ENCODE data around the gene RIMBP2. TPM values are rescaled to one million over a fixed set of nuclear protein-coding genes. Genes with fewer than 3 reads are reported as not detected.

The RIMBP2 gene
- total RNA-seq, 1 donor from 2014 or later = 0.09 TPM

DNA sequence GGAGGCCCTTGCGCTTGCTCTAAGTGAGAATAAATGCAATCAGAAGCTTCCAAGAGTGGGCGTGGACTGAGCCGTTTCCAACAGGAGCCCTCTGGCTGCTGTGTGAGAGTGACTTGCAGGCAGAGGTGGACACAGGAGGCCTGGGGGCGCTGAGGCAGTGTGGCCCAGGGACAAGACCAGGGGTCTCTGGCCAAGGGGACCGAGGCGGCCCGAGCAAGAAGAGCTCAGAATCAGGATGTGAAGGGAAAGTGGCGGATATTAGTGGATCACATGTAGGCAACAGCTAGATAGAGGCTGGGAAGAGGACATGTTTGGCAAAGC, 8.6 kb downstream of the RIMBP2 start:
- Histone ChIP-seq H3K4me3 (no peak overlapping the region), H3K27me3 (peaks cover 6% of the 10 kb centered on the region), H3K4me1 (no peaks in the 10 kb centered on the region), H3K36me3 (no peaks in the 10 kb centered on the region), H3K9me3 (no peaks in the 10 kb centered on the region), H3K27ac (no peak overlapping the region)
- TF ChIP-seq, protein P1, sequence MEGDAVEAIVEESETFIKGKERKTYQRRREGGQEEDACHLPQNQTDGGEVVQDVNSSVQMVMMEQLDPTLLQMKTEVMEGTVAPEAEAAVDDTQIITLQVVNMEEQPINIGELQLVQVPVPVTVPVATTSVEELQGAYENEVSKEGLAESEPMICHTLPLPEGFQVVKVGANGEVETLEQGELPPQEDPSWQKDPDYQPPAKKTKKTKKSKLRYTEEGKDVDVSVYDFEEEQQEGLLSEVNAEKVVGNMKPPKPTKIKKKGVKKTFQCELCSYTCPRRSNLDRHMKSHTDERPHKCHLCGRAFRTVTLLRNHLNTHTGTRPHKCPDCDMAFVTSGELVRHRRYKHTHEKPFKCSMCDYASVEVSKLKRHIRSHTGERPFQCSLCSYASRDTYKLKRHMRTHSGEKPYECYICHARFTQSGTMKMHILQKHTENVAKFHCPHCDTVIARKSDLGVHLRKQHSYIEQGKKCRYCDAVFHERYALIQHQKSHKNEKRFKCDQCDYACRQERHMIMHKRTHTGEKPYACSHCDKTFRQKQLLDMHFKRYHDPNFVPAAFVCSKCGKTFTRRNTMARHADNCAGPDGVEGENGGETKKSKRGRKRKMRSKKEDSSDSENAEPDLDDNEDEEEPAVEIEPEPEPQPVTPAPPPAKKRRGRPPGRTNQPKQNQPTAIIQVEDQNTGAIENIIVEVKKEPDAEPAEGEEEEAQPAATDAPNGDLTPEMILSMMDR (IDR thresholded peaks at IDR 0.05) = no peak
- ATAC-seq (no peak), DNase-seq (no peak)
- intact Hi-C loops (cut with DNase I) = no loop called here

GRCh38 chr12:130706885-130707570, 9.1 kb downstream of the RIMBP2 start:
- TF ChIP-seq, protein P1 (IDR thresholded peaks at IDR 0.05) = no peak
- Histone ChIP-seq H3K36me3 (no peaks in the 10 kb centered on the region), H3K4me3 (no peak overlapping the region), H3K27me3 (peaks cover 4% of the 10 kb centered on the region), H3K27ac (no peak overlapping the region), H3K9me3 (no peaks in the 10 kb centered on the region), H3K4me1 (no peaks in the 10 kb centered on the region)
- ATAC-seq (no peak), DNase-seq (no peak)
- intact Hi-C loops (cut with DNase I) = no loop called here

- no peak for DNase-seq
- H3K4me1 ChIP-seq = no peaks in the 10 kb centered on the region
- H3K27ac ChIP-seq = no peak overlapping the region
- no peak for ATAC-seq
- intact Hi-C loops (cut with DNase I) = no loop called here
- no peaks in the 10 kb centered on the region for H3K9me3 ChIP-seq
- H3K27me3 ChIP-seq = no peaks in the 10 kb centered on the region
- H3K36me3 ChIP-seq = no peaks in the 10 kb centered on the region
- no peak overlapping the region for H3K4me3 ChIP-seq
- TF ChIP-seq, protein P1 (IDR thresholded peaks at IDR 0.05) = no peak
These were observed 9.8 kb downstream of the RIMBP2 start for GRCh38 chr12:130706311-130706710.

DNA sequence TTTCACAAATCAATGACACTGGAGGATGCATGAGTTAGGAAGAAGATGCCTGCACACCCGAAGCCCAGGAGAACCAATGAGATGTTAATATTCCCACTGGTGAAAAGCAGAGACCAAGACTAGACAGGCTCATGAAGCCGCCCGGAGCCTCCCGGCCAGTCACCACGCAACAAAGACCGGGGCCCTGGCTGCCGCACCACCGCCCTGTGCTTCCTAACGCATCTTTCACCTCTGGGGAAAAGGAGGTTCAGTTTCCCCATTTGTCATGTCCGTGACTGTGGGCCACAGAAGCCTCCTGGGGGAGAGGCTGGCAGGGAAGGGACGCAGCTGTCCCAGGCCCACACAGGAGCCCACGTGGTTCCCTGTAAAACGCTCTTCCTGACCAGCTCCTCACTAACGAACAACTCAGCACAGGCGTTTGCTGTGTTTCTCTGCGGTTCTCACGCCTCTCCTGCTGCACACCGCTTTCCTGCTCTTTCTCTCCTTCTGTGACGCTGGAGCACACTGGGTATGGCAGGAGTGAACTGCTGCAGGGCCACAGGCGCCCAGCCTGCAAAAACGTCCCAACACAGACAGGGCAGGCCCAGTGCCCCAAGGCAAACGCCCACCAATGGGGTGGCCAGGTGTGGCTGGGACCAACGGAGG, 10.8 kb downstream of the RIMBP2 start:
- Histone ChIP-seq H3K27me3 (no peaks in the 10 kb centered on the region), H3K27ac (no peak overlapping the region), H3K9me3 (no peaks in the 10 kb centered on the region), H3K36me3 (no peaks in the 10 kb centered on the region), H3K4me1 (no peaks in the 10 kb centered on the region), H3K4me3 (no peak overlapping the region)
- TF ChIP-seq, protein P1 (IDR thresholded peaks at IDR 0.05) = no peak
- intact Hi-C loops (cut with DNase I) = no loop called here
- no peak for DNase-seq
- ATAC-seq = no peak

DNA sequence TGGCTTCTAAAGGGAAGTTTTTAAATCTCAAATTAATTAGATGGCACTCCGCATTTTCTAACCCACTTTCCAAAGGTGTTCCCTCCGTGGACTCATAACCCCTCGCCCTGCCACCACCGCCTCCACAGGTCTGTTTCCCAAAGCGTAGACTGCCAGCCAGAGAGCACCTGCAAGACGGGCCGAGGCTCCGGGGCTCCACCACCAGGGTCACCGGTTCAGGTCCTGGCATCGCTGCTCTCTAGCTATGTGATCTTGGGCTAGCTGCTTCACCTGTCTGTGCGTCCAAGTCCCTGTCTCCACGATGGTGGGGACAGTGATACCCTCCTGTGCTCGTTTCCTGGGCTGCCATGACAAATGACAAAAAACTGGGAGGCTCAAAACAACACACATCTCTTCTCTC, 11.5 kb downstream of the RIMBP2 start:
- DNase-seq (no peak), ATAC-seq (no peak)
- TF ChIP-seq, protein P1 (IDR thresholded peaks at IDR 0.05) = no peak
- H3K27ac ChIP-seq = no peak overlapping the region
- intact Hi-C loops (cut with DNase I) = no loop called here
- no peaks in the 10 kb centered on the region for H3K36me3 ChIP-seq
- no peaks in the 10 kb centered on the region for H3K27me3 ChIP-seq
- H3K9me3 ChIP-seq = no peaks in the 10 kb centered on the region
- no peak overlapping the region for H3K4me3 ChIP-seq
- H3K4me1 ChIP-seq = no peaks in the 10 kb centered on the region
